DOHH2 (cell line): Measurements from ENCODE around the gene PRPF8.
A peak's percentile ranks its signal among the peaks of the same experiment; 100 is the strongest.
"Not testable (repeated sequence)": the region's sequence is repeated elsewhere in the genome, so short reads cannot be mapped to it uniquely, and the experiment has no call there.

Experiments
- H3F3A ChIP-seq: fragments of 200-600 bp; sonication (generic), shearing (Covaris generic); 2 replicates; pipeline ENCODE4 v1.6.0; 2016; ENCODE audit warnings: antibody characterized with exemption, mild to moderate bottlenecking; ENCODE audit not compliant: control insufficient read depth, insufficient read depth
- H3K27ac ChIP-seq: fragments of 200-600 bp; sonication (generic); 2 replicates; pipeline ENCODE4 v1.5.1; 2014; ENCODE audit warnings: low read depth, mild to moderate bottlenecking, low read length, moderate library complexity
- H3K27me3 ChIP-seq: fragments of 200-600 bp; sonication (generic); 2 replicates; pipeline ENCODE4 v1.6.1; 2014; ENCODE audit warnings: mild to moderate bottlenecking, low read length, mixed read lengths; ENCODE audit not compliant: control insufficient read depth
- H3K36me3 ChIP-seq: fragments of 200-600 bp; sonication (generic); 2 replicates; pipeline ENCODE4 v1.6.1; 2014; ENCODE audit warnings: mild to moderate bottlenecking, low read length, moderate library complexity, mixed read lengths; ENCODE audit not compliant: control insufficient read depth
- H3K4me1 ChIP-seq: fragments of 200-600 bp; sonication (generic); 2 replicates; pipeline ENCODE4 v1.6.1; 2014; ENCODE audit warnings: mild to moderate bottlenecking, low read length, mixed read lengths; ENCODE audit not compliant: control insufficient read depth
- H3K4me2 ChIP-seq: fragments of 200-600 bp; sonication (generic); 2 replicates; pipeline ENCODE4 v1.6.0; 2014; ENCODE audit warnings: mild to moderate bottlenecking, low read length, moderate library complexity
- H3K4me3 ChIP-seq: fragments of 200-600 bp; sonication (generic); 2 replicates; pipeline ENCODE4 v1.5.1; 2014; ENCODE audit warnings: mild to moderate bottlenecking, low read length, mixed read lengths
- H3K79me2 ChIP-seq: fragments of 200-600 bp; sonication (generic); 2 replicates; pipeline ENCODE4 v1.6.1; 2014; ENCODE audit warnings: mild to moderate bottlenecking, low read length, mixed read lengths; ENCODE audit not compliant: control insufficient read depth
- H3K9me2 ChIP-seq: fragments of 200-600 bp; sonication (generic); replicated peaks from 2 replicates; pipeline ENCODE4 v1.6.1; 2014; ENCODE audit warnings: mild to moderate bottlenecking, low read length, mixed read lengths; ENCODE audit not compliant: control insufficient read depth
- H3K9me3 ChIP-seq: fragments of 200-600 bp; sonication (generic); 2 replicates; pipeline ENCODE4 v1.6.1; 2014; ENCODE audit warnings: antibody characterized with exemption, low read length, mixed read lengths; ENCODE audit not compliant: control insufficient read depth, insufficient read depth
- H4K20me1 ChIP-seq: fragments of 200-600 bp; sonication (generic); 2 replicates; pipeline ENCODE4 v1.6.0; 2014; ENCODE audit warnings: low read depth, mild to moderate bottlenecking, antibody characterized with exemption, low read length, moderate library complexity; ENCODE audit not compliant: control insufficient read depth, insufficient read depth
- EZH2phosphoT487 ChIP-seq: fragments of 200-600 bp; sonication (generic); IDR thresholded peaks from 2 replicates; pipeline ENCODE4 v1.6.1; 2017; ENCODE audit warnings: borderline replicate concordance, mild to moderate bottlenecking, antibody characterized with exemption, low read length, moderate library complexity, mixed read lengths
- TF ChIP-seq, protein P1 (sequence below): fragments of 200-600 bp; sonication (generic); IDR thresholded peaks from one replicate; pipeline ENCODE4 v1.5.1; 2014; ENCODE audit warnings: antibody characterized with exemption, mild to moderate bottlenecking, low read depth, low read length; ENCODE audit not compliant: poor library complexity, severe bottlenecking

PRPF8 gene

DNA sequence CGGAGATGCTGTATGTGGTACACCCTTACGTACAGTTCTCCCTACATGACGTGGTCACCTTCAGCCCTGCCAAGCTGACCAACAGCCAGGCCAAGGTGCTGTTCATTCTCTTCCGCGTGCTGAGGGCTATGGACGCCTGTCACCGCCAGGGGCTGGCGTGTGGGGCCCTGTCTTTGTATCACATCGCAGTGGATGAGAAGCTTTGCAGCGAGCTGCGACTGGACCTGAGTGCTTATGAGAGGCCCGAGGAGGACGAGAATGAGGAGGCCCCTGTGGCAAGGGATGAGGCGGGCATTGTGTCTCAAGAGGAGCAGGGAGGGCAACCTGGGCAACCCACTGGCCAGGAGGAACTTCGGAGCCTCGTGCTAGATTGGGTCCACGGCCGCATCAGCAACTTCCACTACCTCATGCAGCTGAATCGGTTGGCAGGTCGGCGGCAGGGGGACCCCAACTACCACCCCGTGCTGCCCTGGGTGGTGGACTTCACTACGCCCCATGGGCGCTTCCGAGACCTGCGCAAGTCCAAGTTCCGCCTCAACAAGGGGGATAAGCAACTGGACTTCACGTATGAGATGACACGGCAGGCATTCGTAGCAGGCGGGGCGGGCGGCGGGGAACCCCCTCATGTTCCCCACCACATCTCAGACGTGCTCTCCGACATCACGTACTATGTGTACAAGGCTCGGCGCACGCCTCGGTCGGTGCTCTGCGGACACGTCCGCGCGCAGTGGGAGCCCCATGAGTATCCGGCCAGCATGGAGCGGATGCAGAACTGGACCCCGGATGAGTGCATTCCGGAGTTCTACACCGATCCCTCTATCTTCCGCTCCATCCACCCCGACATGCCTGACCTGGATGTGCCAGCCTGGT is 41.2 kb upstream of the PRPF8 start:
- no peaks in the 10 kb centered on the region for H4K20me1 ChIP-seq
- H3K9me2 ChIP-seq = no peaks in the 10 kb centered on the region
- H3F3A ChIP-seq = peaks cover 29% of the 10 kb centered on the region
- peak overlapping the region; percentile 61 for H3K4me2 ChIP-seq
- H3K4me3 ChIP-seq = peak overlapping the region; percentile 68
- no peak for TF ChIP-seq EZH2phosphoT487
- TF ChIP-seq, protein P1, sequence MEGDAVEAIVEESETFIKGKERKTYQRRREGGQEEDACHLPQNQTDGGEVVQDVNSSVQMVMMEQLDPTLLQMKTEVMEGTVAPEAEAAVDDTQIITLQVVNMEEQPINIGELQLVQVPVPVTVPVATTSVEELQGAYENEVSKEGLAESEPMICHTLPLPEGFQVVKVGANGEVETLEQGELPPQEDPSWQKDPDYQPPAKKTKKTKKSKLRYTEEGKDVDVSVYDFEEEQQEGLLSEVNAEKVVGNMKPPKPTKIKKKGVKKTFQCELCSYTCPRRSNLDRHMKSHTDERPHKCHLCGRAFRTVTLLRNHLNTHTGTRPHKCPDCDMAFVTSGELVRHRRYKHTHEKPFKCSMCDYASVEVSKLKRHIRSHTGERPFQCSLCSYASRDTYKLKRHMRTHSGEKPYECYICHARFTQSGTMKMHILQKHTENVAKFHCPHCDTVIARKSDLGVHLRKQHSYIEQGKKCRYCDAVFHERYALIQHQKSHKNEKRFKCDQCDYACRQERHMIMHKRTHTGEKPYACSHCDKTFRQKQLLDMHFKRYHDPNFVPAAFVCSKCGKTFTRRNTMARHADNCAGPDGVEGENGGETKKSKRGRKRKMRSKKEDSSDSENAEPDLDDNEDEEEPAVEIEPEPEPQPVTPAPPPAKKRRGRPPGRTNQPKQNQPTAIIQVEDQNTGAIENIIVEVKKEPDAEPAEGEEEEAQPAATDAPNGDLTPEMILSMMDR = no peak
- no peaks in the 10 kb centered on the region for H3K27me3 ChIP-seq
- H3K9me3 ChIP-seq = no peaks in the 10 kb centered on the region
- peaks cover 46% of the 10 kb centered on the region for H3K36me3 ChIP-seq
- H3K4me1 ChIP-seq = peaks cover 91% of the 10 kb centered on the region
- H3K79me2 ChIP-seq = peaks cover 61% of the 10 kb centered on the region
- H3K27ac ChIP-seq = peak overlapping the region; percentile 95

DNA sequence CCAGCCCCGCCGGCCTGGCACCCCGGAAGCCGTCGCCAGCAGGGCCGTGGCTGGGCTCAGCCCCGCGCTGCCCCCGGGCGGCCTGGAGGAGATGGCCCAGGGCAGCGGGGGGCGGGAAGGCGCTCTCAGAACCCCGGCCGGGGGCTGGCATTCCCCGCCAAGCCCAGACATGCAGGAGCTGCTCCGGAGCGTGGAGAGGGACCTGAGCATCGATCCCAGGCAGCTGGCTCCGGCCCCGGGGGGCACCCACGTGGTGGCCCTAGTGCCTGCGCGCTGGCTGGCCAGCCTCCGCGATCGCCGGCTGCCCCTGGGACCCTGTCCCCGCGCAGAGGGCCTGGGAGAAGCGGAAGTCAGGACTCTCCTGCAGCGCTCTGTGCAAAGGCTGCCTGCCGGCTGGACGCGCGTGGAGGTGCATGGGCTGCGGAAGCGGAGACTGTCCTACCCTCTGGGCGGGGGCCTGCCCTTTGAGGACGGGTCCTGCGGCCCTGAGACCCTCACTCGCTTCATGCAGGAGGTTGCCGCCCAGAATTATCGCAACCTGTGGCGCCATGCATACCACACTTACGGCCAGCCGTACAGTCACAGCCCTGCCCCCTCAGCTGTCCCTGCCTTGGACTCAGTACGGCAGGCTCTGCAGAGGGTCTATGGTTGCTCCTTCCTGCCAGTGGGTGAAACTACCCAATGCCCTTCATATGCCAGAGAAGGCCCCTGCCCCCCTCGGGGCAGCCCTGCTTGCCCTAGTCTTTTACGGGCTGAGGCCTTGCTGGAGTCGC is 40.4 kb upstream of the PRPF8 start:
- Histone ChIP-seq H4K20me1 (no peaks in the 10 kb centered on the region), H3K4me2 (peak overlapping the region; percentile 61), H3K79me2 (peaks cover 53% of the 10 kb centered on the region), H3K27ac (peak overlapping the region; percentile 95), H3K9me3 (no peaks in the 10 kb centered on the region), H3K9me2 (no peaks in the 10 kb centered on the region), H3K36me3 (peaks cover 41% of the 10 kb centered on the region), H3K27me3 (no peaks in the 10 kb centered on the region), H3K4me1 (peaks cover 91% of the 10 kb centered on the region), H3K4me3 (peak overlapping the region; percentile 68), H3F3A (peaks cover 30% of the 10 kb centered on the region)
- no peak for TF ChIP-seq EZH2phosphoT487
- TF ChIP-seq, protein P1 = no peak

DNA sequence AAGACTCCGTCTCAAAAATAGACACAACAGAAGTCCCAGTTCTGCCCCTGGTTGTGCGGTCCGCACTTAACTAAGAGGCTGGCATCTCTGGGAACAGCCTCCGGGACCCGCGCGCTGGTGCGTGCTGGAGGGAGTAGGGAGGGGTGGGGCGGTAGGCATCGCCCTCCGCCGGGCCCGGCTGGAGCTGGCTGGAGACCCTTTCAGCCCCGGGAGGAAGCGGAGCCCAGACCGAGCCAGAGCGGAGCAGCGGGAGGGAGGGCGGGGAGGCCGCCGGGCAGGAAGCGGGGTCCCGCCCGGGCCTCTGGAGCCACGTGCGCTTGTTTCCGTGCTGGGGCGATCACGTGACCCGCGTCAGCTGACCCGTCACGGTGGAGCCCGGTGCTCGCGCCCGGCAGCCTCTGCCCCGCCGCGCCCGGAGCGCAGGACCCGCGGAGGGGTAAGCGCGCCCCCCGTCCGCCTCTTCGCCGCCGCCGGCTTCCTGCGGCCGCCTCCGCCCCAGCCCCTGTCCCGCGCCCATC is 39.7 kb upstream of the PRPF8 start, which contains the start of gene WDR81:
Gene WDR81 (plus strand): TSS at position 354 of the 518 bp plus-strand sequence. CDS start 256 bp downstream, outside the sequence.
- Histone ChIP-seq H3K36me3 (peaks cover 39% of the 10 kb centered on the region), H3K4me1 (peaks cover 87% of the 10 kb centered on the region), H3K9me3 (no peaks in the 10 kb centered on the region), H3K27me3 (no peaks in the 10 kb centered on the region), H3K9me2 (no peaks in the 10 kb centered on the region), H4K20me1 (no peaks in the 10 kb centered on the region), H3K27ac (peak within 1 kb of the TSS; percentile 95), H3K4me3 (peak within 1 kb of the TSS; percentile 68), H3K79me2 (peaks cover 46% of the 10 kb centered on the region), H3K4me2 (peak within 1 kb of the TSS; percentile 61), H3F3A (peaks cover 30% of the 10 kb centered on the region)
- no peak for TF ChIP-seq EZH2phosphoT487
- TF ChIP-seq, protein P1 = no peak

DNA sequence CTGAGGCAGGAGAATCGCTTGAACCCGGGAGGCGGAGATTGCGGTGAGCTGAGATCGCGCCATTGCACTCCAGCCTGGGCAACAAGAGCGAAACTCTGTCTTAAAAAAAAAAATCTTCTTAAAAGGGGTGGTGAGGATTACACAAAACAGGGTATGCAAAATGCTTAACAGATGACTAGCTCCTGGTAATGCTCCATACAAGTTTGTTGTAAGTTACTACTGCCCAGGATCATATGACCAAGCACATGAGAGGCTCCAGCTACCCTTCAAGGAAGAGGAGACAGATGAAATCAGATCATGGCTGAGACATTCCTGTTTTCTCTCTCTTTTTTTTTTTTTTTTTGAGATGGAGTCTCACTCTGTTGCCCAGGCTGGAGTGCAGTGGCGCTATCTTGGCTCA is 37.4 kb upstream of the PRPF8 start:
- H3K4me2 ChIP-seq = peak overlapping the region; percentile 63
- H3K9me2 ChIP-seq, H4K20me1 ChIP-seq, H3K9me3 ChIP-seq, H3K27me3 ChIP-seq: not testable (repeated sequence)
- peak overlapping the region; percentile 95 for H3K27ac ChIP-seq
- peaks cover 76% of the 10 kb centered on the region for H3K4me1 ChIP-seq
- H3K4me3 ChIP-seq = peak overlapping the region; percentile 45
- H3K36me3 ChIP-seq = peaks cover 19% of the 10 kb centered on the region
- peaks cover 31% of the 10 kb centered on the region for H3F3A ChIP-seq
- H3K79me2 ChIP-seq = peaks cover 23% of the 10 kb centered on the region
